ENCODE results near the gene EPB41L4B.
"Not testable (repeated sequence)": the region's sequence is repeated elsewhere in the genome, so short reads cannot be mapped to it uniquely, and the experiment has no call there.

The EPB41L4B gene

DNA sequence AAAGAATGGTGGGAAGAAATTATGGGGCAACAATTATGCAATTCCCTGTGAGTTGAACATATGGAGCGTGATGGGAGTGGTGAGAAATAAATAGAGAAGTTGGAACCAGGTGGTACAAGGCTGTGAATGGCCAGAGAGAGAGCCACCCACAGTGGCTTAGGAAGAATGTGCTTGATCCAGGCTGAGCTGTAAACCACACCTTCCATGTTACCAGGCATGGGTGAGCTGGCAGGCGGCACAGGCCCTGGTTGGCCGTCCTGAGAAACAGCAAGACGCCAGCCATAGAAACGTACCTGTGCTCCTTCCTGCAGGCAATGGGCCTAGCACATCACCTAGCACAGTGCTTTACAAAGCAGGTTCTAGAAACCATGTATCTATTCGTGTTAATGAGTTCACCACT, 74.3 kb downstream of the EPB41L4B start:
- in situ Hi-C loops (cut with MboI; ENCODE audit: low sequenced_read_pairs), result no loop called here

DNA sequence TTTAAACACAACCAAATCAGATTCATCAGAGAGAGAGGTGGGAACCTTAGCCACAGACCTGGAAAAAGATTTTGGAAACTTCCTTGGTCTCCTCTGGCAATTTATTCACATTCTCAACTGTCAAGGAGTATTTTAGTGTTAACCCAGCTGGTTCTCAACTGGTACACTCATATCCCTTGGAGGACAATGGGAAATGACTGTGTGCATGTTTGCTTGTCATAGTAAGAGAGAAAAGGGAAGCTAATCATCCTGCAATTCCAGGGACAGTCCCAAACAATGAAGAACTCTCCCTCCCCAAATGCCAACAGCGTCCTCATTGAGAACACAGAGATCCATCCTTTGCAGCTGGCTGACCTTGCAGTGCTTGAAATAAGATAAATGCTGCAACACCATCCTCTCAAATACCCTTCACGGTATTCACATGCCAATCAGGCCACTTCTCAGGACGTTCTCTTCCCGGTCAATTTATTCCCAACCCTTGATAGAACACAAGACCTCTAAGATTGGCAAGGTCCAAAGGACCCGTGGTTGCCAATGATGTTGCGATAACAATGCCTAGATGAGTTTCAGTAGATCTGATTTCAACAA, 75.5 kb downstream of the EPB41L4B start:
- in situ Hi-C loops (cut with MboI; ENCODE audit: low sequenced_read_pairs), result no loop called here

GRCh38 chr9:109244179-109245132, 76.4 kb downstream of the EPB41L4B start:
- in situ Hi-C loops (cut with MboI; ENCODE audit: low sequenced_read_pairs), result no loop called here

- in situ Hi-C loops (cut with MboI; ENCODE audit: low sequenced_read_pairs), result no loop called here
Measured at GRCh38 chr9:109242741-109243140, 78.1 kb downstream of the EPB41L4B start.

- in situ Hi-C loops (cut with MboI; ENCODE audit: low sequenced_read_pairs), result no loop called here
Measured at GRCh38 chr9:109242014-109242413, 78.8 kb downstream of the EPB41L4B start.

GRCh38 chr9:109241207-109241606, 79.7 kb downstream of the EPB41L4B start:
- in situ Hi-C loops (cut with MboI; ENCODE audit: low sequenced_read_pairs), result no loop called here

DNA sequence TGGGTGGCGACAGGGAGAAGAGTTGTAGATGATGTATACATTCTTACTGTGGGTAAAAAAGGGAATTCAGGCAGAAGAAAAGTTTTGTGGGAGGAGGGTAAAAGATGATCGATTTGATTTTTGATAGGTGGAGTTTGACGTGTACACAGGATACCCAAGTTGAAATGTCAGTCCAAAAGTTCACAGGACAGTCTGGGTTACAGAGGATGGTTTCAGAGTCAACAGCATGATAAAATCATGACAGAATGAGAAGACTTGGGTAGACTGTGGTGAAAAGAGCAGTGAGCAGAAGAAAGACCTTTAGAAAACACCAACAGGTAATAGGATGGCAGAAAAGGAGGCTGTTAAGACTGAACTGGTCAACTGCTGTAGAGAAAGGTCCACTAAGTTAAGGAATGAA, 81.6 kb downstream of the EPB41L4B start:
- in situ Hi-C loops (cut with MboI; ENCODE audit: low sequenced_read_pairs), result no loop called here

DNA sequence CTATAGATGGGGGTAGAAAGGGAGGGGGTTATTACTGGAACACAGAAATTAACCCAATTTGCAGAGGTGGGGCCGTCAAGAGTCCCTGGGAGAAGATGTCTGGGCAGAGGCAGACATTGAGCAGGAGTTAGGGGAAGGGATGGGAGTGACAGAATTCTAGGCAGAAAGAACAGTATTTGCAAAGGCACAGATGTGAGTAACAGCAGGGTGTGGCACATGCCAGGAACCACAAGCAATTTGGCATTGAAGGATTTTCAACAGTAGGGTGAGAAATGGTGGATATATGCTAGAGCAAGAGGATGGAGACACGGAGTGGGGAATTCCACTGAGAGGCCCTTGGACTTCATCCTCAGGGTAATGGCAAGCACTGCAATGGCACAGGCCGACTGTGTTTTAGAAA, 82.2 kb downstream of the EPB41L4B start:
- in situ Hi-C loops (cut with MboI; ENCODE audit: low sequenced_read_pairs), result no loop called here

GRCh38 chr9:109238125-109238524, 82.7 kb downstream of the EPB41L4B start:
- in situ Hi-C loops (cut with MboI; ENCODE audit: low sequenced_read_pairs), result no loop called here

DNA sequence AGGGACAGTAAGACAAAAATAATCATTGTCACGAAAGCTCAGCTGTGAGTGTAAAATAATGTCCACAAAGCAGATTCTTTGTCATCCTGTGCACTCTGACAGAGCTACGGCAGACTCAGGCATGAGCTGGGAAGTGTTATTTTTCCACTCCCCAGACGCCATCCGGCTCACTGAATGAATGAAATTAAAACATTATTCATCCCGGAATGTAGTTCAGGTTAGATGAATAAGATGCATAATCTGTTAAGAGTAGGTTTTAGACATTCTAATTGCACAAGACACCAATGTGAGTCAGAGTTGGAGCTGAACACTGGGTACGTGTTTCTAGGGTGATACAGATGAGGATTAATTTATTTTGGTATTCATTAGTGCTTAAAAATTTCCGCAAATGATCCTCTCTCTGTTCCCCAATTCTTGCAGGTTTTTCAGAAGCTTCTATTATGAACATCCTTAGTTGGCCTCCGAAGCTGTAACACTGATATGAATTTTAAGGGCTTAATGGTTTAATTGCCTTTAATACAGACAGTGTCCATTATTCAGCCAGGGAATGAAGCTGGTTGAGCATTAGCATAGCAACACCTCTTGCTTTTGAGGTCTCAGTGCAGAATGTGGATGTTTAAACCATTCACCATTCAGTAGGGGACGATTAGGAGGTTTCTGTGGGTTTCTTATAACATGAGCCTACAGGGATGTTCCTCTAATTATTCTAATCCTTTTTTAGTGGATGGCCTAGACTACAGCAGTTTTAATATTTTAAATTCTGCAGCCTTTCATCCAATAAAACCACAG, 88.2 kb downstream of the EPB41L4B start:
- in situ Hi-C loops (cut with MboI; ENCODE audit: low sequenced_read_pairs), result no loop called here

GRCh38 chr9:109231593-109231992, 89.3 kb downstream of the EPB41L4B start:
- in situ Hi-C loops (cut with MboI; ENCODE audit: low sequenced_read_pairs), result no loop called here

GRCh38 chr9:109230277-109230676, 90.6 kb downstream of the EPB41L4B start:
- in situ Hi-C loops (cut with MboI; ENCODE audit: low sequenced_read_pairs), result no loop called here

- in situ Hi-C loops (cut with MboI; ENCODE audit: low sequenced_read_pairs), result no loop called here
Measured at GRCh38 chr9:109229682-109230081, 91.2 kb downstream of the EPB41L4B start.

DNA sequence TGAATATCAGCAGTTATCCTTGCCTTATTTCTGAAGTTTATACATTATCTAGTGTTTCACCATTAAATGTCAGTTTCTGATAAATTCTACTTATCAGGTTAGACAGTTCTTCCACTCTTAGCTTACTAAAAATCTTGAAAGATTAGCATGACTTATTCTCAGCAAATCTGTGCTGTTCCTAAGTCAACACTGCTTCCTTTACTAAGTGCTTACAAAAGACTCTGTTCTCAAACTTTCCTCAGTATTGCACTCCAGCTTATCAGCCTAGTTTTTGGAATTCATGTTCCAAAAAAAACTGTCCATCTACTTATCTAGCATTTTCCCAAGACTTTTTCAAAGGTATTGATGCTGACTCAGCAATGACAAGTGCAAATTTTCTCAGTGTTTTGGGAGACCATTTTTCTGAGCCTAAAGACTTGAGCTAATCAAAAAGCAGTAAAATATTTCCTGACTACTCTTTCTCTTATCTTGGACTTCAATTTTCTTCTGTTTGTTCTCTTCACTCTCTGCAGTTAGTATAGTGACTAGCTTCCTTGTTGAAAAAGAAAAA, 92.7 kb downstream of the EPB41L4B start:
- in situ Hi-C loops (cut with MboI; ENCODE audit: low sequenced_read_pairs), result no loop called here

DNA sequence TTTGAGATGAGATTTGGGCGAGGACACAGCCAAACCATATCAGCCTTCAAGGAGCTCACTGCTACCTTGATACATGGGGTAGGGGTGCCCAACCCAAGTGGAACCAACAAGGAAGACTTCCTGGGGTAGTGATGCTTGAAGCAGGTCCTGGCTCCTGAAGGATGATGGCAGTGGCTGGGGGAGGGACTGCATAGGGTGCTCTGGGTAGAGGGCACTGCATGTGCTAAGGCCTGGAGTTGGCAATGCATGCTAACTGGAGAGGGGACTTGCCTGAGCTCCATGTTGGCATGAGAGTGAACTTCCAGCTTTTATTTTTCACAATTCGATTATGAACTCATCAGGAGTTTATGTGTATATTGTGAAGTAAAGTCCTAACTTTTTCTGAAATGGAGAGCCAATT, 95.2 kb downstream of the EPB41L4B start:
- in situ Hi-C loops (cut with MboI; ENCODE audit: low sequenced_read_pairs), result no loop called here

DNA sequence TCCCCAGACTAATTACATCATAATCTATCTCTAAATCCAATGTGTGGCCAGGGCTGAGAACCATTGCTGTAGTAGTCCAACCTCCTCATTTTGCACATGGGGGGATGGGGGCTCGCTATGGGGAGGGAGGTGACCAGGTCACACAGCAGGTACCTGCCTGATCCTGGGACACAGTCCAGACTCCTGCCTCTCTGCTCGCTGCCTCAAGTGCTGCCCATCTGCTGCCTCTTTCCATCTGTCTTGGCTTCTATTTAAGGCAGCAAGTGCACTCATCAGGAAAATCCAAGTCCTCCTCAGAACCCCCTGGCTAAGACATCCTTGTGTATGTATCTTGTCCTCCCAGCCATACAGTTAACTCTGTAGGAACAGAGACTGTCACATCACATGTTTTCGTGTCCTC, 96.1 kb downstream of the EPB41L4B start:
- in situ Hi-C loops (cut with MboI; ENCODE audit: low sequenced_read_pairs), result no loop called here

- in situ Hi-C loops (cut with MboI; ENCODE audit: low sequenced_read_pairs), result not testable (repeated sequence)
Measured at GRCh38 chr9:109218242-109218641, 102.6 kb downstream of the EPB41L4B start.

DNA sequence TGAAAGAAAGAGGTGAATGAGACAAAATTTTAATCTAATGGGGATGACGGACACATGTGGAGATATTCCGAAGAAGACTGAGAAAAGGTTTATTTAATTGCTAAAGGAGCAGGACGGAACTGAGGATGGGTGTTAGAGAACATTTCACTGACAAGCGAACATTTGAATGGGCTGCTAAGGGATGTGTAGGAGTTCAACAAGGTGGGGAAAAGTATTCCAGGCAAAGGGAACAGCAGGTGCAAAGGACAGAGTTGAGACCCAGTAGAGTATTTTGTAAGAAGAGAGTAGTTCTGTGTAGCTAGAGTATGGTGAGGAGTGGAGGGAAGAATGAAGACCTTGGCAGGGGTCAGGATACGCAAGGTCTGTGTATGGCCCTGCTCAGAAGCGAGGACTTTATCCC, 106.4 kb downstream of the EPB41L4B start:
- in situ Hi-C loops (cut with MboI; ENCODE audit: low sequenced_read_pairs), result no loop called here

GRCh38 chr9:109213285-109214121, 107.4 kb downstream of the EPB41L4B start:
- in situ Hi-C loops (cut with MboI; ENCODE audit: low sequenced_read_pairs), result no loop called here

DNA sequence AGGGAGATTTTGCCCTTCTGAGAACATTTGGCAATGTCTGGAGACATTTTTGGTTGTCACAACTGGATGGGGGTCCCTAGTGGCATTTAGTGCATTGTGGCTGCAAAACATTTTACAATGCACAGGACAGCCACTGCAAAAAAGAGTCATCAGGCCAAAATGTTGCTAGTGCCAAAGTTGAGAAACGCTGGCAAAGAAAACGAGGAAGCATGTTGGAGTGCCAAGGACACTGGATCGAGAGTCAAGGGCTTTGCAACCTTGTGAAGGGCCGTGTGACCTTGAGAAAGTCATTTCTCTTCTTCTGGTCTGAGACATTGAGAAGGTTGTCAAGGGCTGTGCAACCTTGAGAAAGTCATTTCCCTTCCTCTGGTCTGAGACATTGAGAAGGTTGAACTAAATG, 108.1 kb downstream of the EPB41L4B start:
- in situ Hi-C loops (cut with MboI; ENCODE audit: low sequenced_read_pairs), result no loop called here

Measured in hTERT RPE-1 (cell line).